Neural progenitor cell (in vitro differentiated cells): Measurements from ENCODE around the gene PPIA. TPM values are rescaled to one million over a fixed set of nuclear protein-coding genes. Genes with fewer than 3 reads are reported as not detected.

Experiments
- DNase-seq: peaks from one replicate; pipeline ENCODE4 v3.0.0-alpha.2; 2016; ENCODE audit warnings: low spot score
- H2AFZ ChIP-seq: fragments of 200-600 bp; sonication (generic); replicated peaks from 2 replicates; pipeline ENCODE4 v1.6.1; 2016; ENCODE audit warnings: antibody characterized with exemption
- H3F3A ChIP-seq: fragments of 200-600 bp; sonication (generic); 2 replicates; pipeline ENCODE4 v1.6.1; 2016; ENCODE audit warnings: antibody characterized with exemption, low read depth
- H3K27ac ChIP-seq: fragments of 200-600 bp; sonication (generic); 2 replicates; pipeline ENCODE4 v1.5.1; 2016; ENCODE audit warnings: mild to moderate bottlenecking
- H3K27me3 ChIP-seq: fragments of 200-600 bp; sonication (generic); 2 replicates; pipeline ENCODE4 v1.6.1; 2016; ENCODE audit warnings: mild to moderate bottlenecking, moderate library complexity
- H3K36me3 ChIP-seq: fragments of 200-600 bp; sonication (generic); 2 replicates; pipeline ENCODE4 v1.5.1; 2016
- H3K4me1 ChIP-seq: fragments of 200-600 bp; sonication (generic); 2 replicates; pipeline ENCODE4 v1.6.1; 2016; ENCODE audit warnings: mixed run types
- H3K4me2 ChIP-seq: fragments of 200-600 bp; sonication (generic); 2 replicates; pipeline ENCODE4 v1.6.1; 2016
- H3K4me3 ChIP-seq: fragments of 200-600 bp; sonication (generic); 2 replicates; pipeline ENCODE4 v1.5.1; 2016
- H3K79me2 ChIP-seq: fragments of 200-600 bp; sonication (generic); 2 replicates; pipeline ENCODE4 v1.6.1; 2016; ENCODE audit warnings: low read depth
- H3K9ac ChIP-seq: fragments of 200-600 bp; sonication (generic); 2 replicates; pipeline ENCODE4 v1.6.1; 2016
- H3K9me3 ChIP-seq: fragments of 200-600 bp; sonication (generic); 2 replicates; pipeline ENCODE4 v1.5.1; 2016; ENCODE audit warnings: low read depth
- H4K20me1 ChIP-seq: fragments of 200-600 bp; sonication (generic); 2 replicates; pipeline ENCODE4 v1.6.1; 2016; ENCODE audit warnings: low read depth
- H3K27ac Mint-ChIP-seq: 3 replicates; pipeline ENCODE4 v1.8.0; 2021; ENCODE audit warnings: mixed read lengths
- H3K27me3 Mint-ChIP-seq: 2 replicates; pipeline ENCODE4 v1.8.0; 2022; ENCODE audit warnings: low read depth, mild to moderate bottlenecking, inconsistent platforms, moderate library complexity, mixed read lengths; ENCODE audit not compliant: insufficient read depth
- H3K36me3 Mint-ChIP-seq: 3 replicates; pipeline ENCODE4 v1.8.0; 2021; ENCODE audit warnings: mixed read lengths
- H3K4me1 Mint-ChIP-seq: 3 replicates; pipeline ENCODE4 v1.8.0; 2021; ENCODE audit warnings: mixed read lengths
- H3K4me3 Mint-ChIP-seq: 3 replicates; pipeline ENCODE4 v1.8.0; 2021; ENCODE audit warnings: mild to moderate bottlenecking, moderate library complexity, mixed read lengths
- H3K9me3 Mint-ChIP-seq: 3 replicates; pipeline ENCODE4 v1.8.0; 2020; ENCODE audit warnings: mixed read lengths
- EZH2 ChIP-seq: fragments of 200-600 bp; sonication (generic); IDR thresholded peaks from 2 replicates; pipeline ENCODE4 v1.6.1; 2017; ENCODE audit warnings: antibody characterized with exemption, mild to moderate bottlenecking, moderate library complexity
- EZH2phosphoT487 ChIP-seq: fragments of 200-600 bp; sonication (generic); IDR thresholded peaks from 2 replicates; pipeline ENCODE4 v1.6.1; 2017; ENCODE audit warnings: antibody characterized with exemption
- total RNA-seq: library from RNA; depleted of rRNA; stranded (reverse); fragments of >200 nt; gene quantifications from 2 replicates; pipeline ENCODE4 v1.2.3, GENCODE V29; 2015; ENCODE audit warnings: low replicate concordance
- TF ChIP-seq, protein P1 (sequence below): fragments of 200-600 bp; sonication (generic); IDR thresholded peaks from 2 replicates; pipeline ENCODE4 v1.5.1; 2017; ENCODE audit warnings: antibody characterized with exemption, mild to moderate bottlenecking

PPIA gene
- total RNA-seq, 1 donor from 2014 or later: 2,932 TPM

DNA sequence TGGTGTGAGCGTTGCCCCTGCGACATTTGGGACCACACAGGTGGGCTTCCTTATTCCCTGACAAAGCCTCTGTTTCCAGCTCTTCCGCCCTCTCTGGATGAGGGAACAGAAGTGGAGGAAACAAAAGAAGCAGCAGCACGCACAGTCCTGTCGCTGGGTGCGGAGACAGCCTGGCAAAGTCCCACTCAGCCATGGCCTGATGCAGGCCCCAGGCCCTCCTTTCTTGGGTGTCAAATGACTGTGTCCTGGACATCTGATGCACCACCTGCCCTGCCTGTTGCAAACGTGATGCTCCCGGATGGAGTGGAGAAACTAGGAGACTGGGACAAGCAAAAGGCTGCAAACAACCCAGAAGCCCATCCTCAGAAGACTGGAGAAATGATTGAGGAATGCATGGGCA is 27.1 kb upstream of the PPIA start:
- Mint-ChIP-seq H3K9me3 (no peaks in the 10 kb centered on the region), H3K27ac (no peak overlapping the region), H3K4me3 (no peak overlapping the region), H3K4me1 (peaks cover 17% of the 10 kb centered on the region), H3K27me3 (peaks cover 5% of the 10 kb centered on the region), H3K36me3 (peaks cover 12% of the 10 kb centered on the region)
- Histone ChIP-seq H3K36me3 (no peaks in the 10 kb centered on the region), H3F3A (peaks cover 15% of the 10 kb centered on the region), H3K4me3 (no peak overlapping the region), H2AFZ (no peak overlapping the region), H3K27me3 (no peaks in the 10 kb centered on the region), H3K9me3 (no peaks in the 10 kb centered on the region), H3K4me1 (peaks cover 21% of the 10 kb centered on the region), H3K9ac (no peak overlapping the region), H4K20me1 (peaks cover 3% of the 10 kb centered on the region), H3K79me2 (no peaks in the 10 kb centered on the region), H3K4me2 (no peak overlapping the region), H3K27ac (no peak overlapping the region)
- TF ChIP-seq EZH2phosphoT487 (no peak), EZH2 (no peak)
- TF ChIP-seq, protein P1, sequence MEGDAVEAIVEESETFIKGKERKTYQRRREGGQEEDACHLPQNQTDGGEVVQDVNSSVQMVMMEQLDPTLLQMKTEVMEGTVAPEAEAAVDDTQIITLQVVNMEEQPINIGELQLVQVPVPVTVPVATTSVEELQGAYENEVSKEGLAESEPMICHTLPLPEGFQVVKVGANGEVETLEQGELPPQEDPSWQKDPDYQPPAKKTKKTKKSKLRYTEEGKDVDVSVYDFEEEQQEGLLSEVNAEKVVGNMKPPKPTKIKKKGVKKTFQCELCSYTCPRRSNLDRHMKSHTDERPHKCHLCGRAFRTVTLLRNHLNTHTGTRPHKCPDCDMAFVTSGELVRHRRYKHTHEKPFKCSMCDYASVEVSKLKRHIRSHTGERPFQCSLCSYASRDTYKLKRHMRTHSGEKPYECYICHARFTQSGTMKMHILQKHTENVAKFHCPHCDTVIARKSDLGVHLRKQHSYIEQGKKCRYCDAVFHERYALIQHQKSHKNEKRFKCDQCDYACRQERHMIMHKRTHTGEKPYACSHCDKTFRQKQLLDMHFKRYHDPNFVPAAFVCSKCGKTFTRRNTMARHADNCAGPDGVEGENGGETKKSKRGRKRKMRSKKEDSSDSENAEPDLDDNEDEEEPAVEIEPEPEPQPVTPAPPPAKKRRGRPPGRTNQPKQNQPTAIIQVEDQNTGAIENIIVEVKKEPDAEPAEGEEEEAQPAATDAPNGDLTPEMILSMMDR: no peak
- DNase-seq: peak; percentile 21

- peaks cover 20% of the 10 kb centered on the region for H3K4me1 Mint-ChIP-seq
- no peak overlapping the region for H3K27ac ChIP-seq
- no peak overlapping the region for H3K27ac Mint-ChIP-seq
- H3K4me3 Mint-ChIP-seq: no peak overlapping the region
- H3K9me3 Mint-ChIP-seq: no peaks in the 10 kb centered on the region
- H3F3A ChIP-seq: peaks cover 15% of the 10 kb centered on the region
- no peak overlapping the region for H3K9ac ChIP-seq
- H3K36me3 ChIP-seq: no peaks in the 10 kb centered on the region
- no peak overlapping the region for H3K4me3 ChIP-seq
- peaks cover 21% of the 10 kb centered on the region for H3K4me1 ChIP-seq
- H2AFZ ChIP-seq: no peak overlapping the region
- H3K4me2 ChIP-seq: no peak overlapping the region
- H3K79me2 ChIP-seq: no peaks in the 10 kb centered on the region
- no peaks in the 10 kb centered on the region for H3K9me3 ChIP-seq
- H3K27me3 ChIP-seq: no peaks in the 10 kb centered on the region
- peaks cover 5% of the 10 kb centered on the region for H3K27me3 Mint-ChIP-seq
- peaks cover 10% of the 10 kb centered on the region for H3K36me3 Mint-ChIP-seq
- TF ChIP-seq, protein P1: no peak
- TF ChIP-seq EZH2 (no peak), EZH2phosphoT487 (no peak)
- peaks cover 3% of the 10 kb centered on the region for H4K20me1 ChIP-seq
- DNase-seq: no peak
These were observed 26.6 kb upstream of the PPIA start for GRCh38 chr7:44769776-44770294.

- peaks cover 20% of the 10 kb centered on the region for H3K4me1 Mint-ChIP-seq
- TF ChIP-seq EZH2phosphoT487 (no peak), EZH2 (no peak)
- TF ChIP-seq, protein P1: no peak
- H3K9me3 Mint-ChIP-seq: no peaks in the 10 kb centered on the region
- H3K4me3 ChIP-seq: no peak overlapping the region
- H3K4me1 ChIP-seq: peaks cover 21% of the 10 kb centered on the region
- H2AFZ ChIP-seq: no peak overlapping the region
- H3K4me3 Mint-ChIP-seq: peak overlapping the region; percentile 43
- peaks cover 7% of the 10 kb centered on the region for H3K27me3 Mint-ChIP-seq
- H3K27ac ChIP-seq: no peak overlapping the region
- H3K36me3 ChIP-seq: no peaks in the 10 kb centered on the region
- peaks cover 3% of the 10 kb centered on the region for H4K20me1 ChIP-seq
- peaks cover 8% of the 10 kb centered on the region for H3K36me3 Mint-ChIP-seq
- H3K27ac Mint-ChIP-seq: peak overlapping the region; percentile 62
- DNase-seq: no peak
- H3K9ac ChIP-seq: no peak overlapping the region
- H3K79me2 ChIP-seq: no peaks in the 10 kb centered on the region
- no peaks in the 10 kb centered on the region for H3K9me3 ChIP-seq
- no peak overlapping the region for H3K4me2 ChIP-seq
- H3K27me3 ChIP-seq: no peaks in the 10 kb centered on the region
- peaks cover 15% of the 10 kb centered on the region for H3F3A ChIP-seq
These were observed 25.1 kb upstream of the PPIA start for GRCh38 chr7:44771358-44771757.
